ENCODE results near the gene STX1A.

The STX1A gene

DNA sequence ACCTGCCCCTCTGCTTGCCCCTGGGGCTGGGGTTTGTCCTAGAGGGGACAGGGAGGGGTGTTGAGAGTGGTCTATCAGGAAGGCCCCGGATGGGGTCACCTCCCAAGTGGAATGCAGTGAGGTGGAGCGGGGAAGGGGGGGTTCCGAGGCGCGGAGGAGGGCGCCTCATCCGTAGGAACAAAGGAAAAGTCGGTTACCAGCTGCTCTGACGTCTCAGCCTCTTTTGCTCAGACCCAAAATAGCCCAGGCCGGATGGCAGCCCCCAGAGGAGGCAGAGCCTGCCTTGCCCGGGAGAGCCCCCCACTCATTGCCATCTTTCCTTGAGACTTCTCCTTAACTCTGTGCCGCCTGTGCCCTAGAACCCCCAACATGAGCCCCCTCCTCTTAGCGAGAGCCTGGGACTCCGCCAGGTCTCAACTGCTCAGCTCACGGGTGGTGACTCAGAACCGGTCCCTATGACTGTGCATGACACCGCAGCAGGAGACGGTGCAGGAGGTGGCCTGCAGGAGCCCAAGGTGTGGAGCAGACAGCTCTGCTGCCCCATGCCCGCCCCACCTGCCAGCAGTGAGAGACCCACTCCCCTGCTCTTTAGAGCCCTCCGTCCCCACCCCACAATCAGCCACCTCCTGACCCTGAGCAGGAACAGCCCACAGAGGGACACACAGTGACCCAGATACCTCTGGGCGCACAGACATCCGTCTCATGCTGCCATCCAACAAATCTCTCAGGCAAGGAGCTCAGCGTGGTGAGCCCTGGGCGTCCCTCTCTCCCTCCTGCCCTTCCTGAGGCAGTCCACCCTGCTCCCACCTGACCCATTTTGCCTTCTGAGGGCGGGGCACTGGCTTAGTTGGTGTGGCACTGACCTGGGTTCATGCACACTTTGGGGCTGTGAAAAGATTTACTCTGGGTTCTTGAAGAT, 13.1 kb downstream of the STX1A start:
- DNase-seq = peak; percentile 51

DNA sequence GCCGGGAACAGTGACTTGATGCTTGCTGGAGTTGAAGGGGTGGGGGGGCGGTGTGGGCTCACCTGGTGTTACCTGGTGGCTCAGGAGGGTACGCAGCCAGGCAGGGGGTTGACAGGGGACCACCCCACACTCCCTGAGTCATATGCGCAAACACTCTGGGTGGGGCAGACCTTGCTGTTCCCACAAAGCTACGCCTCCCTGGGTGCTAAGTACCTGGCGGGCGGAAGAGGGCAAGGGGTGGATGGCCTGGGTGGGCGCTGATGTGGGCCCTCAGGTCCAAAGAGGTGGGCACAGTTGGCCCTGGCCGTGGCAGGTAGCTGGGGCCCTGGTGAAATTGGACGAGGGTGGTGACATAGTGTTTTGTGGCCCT, 13.9 kb downstream of the STX1A start:
- DNase-seq = no peak

DNA sequence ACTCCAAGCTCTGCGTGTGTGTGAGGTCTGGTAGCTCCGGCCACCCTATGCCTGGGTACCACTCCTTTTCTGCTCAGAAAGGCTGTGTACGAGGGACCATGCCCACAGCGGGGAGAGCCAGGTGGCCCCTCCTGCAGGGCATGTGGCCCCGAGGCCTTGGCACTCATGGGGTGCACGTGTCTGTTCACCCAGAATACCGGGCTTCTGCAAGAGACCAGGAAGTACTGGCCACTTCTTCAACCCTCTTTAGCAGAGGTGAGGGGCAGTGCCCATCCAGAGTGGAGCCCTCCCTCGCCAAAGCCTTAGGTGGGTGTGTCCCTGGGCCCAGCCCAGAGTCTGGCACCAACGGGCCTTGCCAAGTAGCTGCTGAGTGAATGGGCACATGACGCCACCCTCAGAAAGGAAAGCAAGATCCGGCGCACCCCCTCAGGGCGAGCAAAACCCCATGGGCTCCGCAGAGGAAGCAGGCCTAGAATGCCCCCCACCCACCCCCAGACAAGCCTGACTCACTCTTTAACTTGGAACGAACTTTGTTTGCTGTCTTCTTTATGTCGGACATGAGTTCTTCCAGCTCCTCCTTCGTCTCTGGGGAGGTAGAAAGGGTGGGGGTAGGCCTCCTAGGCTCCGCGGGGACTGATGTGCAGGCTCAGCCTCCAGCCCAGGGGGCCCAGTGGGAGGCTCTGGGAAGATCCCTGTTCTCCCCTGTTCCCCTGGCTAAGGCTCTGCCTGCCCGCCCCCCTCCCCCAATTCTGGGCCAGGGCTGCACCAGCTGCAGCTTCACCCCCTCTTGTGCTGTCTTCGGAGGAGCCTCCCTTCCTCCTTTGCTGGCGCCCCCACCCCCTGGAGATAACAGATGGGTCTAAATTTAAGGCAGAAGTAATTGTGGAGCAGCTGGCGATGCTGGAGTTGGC, 14.6 kb downstream of the STX1A start:
- DNase-seq = no peak

DNA sequence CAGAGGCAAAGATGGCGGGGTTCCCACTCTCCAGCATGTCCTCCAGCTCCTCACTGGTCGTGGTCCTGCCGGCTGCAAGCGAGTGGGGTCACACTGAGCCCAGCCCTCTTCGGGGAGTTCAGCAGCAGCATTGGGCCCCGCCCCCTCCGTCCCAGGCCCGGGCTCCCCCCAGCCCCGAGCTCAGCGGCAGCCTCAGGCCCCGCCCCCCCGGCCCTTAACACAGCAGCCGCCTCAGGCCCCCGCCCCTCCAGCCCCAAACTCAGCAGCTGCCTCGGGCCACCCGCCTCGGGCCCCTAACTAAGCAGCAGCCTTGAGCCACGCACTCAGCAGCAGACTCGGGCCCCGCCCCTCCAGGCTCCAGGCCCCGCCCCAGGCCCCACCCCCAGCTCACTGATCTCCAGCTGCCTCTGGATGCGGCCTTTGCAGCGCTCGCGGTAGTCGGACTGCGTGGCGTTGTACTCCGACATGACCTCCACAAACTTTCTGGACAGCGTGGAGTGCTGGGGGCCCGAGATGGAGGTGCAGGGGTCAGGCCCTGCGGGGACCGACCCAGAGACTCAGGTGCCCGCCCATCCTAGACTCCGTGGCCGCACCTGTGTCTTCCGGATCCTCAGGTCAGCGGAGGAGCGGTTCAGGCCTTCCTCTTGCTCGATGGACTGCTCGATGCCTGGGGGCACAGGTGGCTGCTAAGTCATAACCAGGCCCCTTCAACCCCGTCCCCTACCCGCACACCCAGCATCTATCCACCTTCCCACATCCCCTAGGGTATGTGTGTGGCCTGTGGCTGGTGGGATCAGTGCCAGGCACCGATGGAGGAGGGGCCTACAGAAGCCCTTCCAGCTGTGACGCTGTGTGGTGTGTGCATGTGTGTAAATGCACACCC, 15.5 kb downstream of the STX1A start:
- DNase-seq = peak; percentile 38

DNA sequence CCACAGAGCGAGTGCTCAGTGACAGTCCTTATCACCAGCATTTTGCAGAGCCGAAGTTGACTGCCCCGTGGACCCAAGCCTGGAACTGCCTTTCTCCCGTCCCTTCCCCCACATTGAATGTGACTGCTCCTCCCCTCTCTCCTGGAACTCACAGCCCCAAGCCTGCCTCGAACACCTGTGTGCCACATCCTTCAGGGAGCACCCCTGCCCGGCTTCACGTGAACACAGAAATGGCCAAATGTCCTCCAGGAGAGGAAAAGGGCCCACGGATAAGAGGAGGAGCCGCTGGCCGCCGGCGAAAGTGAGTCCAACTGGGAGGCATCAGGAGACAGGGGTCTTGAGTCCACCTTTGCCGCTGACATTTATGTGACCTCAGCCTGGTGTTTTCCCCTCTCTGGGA, 16.2 kb downstream of the STX1A start:
- DNase-seq = no peak

DNA sequence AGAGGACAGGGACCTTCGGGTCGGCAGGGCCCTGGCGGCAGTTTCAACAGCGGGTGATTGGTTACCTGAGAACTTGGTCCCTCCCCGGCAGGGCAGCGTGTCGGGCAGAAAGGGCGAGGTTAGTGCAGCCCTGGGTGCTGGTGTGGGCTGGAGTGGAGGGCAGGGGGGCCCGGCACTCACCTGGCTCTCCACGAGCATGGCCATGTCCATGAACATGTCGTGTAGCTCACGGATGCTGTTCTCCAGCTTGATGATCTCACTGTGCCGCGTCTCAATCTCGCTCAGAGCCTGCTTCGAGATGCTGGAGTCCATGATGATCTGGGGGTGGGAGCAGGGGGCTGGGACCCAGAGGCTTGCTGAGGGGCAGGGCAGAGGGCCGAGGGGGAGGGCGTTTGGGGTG, 16.8 kb downstream of the STX1A start:
- DNase-seq = no peak

DNA sequence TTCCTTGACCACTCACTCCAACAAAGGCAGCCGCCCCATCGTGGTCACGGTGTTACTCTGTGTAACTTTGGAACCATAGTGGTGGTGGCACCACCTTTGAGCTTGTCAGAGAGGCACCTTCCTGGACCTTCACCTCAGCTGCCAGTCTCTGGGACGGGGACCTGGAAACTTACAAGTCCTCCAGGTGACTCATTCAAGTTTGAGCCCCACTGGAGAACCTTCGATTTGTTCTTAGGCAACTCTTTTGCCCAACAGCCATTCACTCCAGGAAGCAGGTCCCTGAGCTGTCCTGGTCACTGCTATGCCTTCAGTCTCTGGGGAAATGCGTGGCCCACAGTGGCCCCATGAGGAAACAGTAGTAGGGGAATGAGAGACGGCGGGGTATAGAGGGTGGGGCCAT, 17.2 kb downstream of the STX1A start:
- no peak for DNase-seq

DNA sequence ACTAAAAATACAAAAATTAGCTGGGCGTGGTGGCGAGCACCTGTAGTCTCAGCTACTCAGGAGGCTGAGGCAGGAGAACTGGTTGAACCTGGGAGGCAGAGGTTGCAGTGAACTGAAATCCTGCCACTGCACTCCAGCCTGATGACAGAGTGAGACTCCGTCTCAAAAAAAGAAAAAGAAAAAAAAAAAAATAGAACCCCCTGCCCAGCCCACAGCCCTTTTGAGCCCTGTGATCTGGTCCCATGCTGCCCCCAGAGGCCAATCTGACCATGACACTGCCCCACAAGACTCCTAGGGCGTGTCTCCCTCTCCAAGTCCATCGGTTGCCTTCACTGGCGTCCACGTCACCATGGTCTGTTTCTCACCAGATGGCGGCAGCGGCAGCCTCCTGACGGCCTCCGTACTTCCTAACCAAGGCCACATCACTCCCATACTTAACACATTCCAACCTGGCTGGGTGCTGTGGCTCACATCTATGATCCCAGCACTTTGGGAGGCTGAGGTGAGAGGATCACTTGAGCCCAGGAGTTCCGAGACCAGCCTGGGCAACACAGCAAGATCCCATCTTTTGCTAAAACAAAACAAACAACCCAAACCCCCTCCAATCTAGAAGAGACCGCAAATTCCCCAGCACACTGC, 18.0 kb downstream of the STX1A start:
- peak; percentile 36 for DNase-seq

DNA sequence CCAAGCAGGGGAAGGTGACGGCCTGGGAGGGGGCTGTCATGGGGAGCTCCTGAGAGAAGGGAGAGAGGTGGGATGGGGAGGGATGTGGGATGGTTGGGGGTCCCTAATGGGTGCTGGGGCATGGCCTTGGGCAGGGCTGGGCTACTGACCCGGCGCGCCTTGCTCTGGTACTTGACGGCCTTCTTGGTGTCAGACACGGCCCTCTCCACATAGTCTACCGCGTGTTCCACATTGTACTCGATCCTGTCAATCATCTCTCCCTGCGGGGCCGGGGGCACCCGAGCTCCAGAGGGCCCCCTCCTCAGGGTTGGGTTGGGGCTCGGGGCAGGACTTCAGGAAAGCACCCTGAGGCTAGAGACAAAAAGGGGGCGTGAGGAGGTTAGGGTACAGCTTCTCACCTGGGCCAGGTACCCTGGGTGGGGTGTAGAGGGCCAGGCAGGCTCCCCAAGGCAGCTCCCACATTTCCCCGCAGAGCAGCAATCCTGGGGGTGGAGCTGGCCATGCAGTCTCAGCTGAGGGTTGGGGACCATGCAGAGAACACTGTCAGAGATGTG, 18.8 kb downstream of the STX1A start:
- DNase-seq = no peak

DNA sequence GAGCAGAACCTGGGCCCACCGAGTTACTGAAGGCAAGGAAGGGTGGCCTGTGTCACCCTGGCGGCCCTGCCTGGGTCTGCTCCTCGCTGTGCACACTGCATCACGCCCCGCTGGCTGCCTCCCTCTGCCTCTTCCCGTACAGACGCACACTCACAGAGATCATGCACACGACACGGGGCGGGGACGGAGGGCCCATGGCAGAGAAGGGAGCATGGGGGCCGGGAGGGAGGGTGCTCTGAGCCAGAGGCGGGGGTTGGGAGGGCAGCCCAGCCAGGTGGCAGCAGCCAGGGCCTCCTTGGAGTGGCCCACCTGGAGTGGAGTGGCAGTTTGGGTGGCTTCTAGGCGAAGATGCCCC, 19.4 kb downstream of the STX1A start:
- no peak for DNase-seq

DNA sequence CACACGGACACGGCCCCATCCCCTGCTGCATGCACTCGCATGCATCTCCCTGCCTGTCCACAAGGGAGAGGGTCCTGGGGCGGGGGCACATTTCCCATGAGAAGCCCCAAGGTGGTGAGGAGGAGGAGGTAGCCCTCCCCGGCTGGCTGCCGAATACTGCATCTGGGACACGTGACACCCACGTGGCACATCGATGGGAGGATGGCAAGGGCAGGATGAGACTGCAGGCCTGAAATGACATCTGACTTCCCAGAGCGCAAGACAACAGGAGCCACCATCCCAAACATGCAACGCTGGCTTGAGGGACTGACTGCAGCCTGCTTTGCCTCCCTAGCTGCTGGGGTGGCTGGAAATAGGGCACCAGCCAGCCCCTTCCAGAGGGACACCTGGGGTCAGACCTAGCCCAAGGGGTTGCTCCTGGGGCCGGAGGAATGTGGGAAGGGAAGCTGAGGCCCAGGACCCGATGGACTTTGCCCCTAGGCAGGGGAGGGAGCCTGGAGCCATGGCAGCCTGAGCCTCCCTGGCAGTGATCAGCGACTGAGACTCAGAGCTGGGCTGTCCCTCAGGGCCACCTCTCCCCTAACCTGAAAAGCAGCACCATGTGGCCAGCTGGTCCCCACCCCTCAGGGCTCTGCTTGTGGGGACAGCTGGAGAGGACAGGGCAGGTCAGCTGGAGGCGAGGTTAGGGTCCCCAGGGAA, 19.9 kb downstream of the STX1A start:
- no peak for DNase-seq

DNA sequence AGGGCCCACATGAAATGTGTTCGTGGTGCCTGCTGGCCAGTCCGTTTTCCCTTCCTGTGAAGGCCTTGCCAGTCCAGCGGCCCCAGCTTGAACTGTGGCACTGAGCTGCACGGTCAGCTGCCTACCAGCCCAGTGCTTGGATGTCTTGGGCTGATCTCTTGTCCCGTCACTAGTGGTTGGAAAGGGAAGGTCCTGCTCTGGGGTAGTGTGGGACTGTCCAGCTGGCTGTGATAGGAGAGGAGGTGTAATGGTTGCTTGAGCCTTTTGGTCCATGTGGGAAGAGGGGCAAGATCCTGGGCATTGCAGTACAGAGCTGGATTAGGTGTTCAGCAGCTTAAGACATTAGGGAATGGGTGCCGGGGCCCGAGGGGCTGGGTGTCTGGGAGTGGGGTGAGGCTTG, 21.1 kb downstream of the STX1A start:
- no peak for DNase-seq

DNA sequence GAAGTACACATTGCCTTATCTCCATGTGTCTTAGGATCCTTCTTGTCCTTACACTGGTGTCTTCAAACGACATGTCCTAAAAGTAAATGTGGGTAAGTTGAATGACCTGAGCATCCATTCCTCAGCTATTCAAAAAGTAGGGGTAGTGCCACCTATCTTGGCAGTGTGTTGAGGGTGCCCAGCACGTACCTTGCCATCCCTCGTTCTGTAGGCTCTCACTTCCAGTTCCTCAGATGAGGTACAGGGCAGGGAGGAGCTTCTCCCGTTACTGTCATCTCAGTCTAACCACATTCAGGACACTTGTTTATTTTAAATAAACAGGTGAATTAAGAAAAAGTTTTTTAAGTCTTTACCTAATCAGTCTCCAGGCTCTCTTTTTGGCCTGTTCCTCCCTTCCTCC, 23.1 kb downstream of the STX1A start:
- DNase-seq = no peak

DNA sequence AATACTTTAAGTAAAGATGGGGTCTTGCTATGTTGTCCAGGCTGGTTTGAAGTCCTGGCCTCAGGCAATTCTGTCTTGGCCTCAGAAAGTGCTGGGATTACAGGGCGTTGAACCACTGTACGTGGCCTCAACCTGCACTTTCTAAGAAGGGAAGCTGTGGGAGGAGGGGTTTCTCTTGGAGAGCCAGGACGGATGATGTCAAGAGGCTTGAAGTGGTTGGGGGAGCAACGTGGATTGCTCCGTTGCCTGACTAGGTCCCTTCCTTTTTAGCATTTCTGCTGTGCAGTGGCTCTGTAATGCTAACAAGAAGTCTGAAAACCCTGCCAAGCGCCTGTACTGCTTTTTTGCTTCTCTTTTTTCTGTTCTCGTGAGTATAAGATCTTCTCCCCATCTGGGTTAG, 28.8 kb downstream of the STX1A start:
- no peak for DNase-seq

DNA sequence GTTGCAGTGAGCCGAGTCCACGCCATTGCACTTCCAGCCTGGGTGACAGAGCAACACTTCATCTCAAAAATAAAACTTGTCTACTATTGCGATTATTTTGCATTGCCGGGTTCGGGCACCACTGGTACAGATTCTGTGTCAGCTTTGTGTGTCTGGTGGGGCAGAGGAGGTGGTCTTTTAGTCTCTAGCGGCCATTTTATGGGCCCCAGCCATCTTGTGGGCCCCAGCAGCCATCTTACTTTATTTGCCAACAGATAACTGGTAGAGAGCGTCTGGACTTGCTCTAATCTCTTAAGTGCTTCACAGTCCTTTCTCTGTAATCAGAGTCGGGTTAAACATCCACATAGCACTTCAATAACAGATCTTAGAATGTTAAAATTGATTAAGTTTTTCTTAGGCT, 31.2 kb downstream of the STX1A start:
- DNase-seq = no peak

DNA sequence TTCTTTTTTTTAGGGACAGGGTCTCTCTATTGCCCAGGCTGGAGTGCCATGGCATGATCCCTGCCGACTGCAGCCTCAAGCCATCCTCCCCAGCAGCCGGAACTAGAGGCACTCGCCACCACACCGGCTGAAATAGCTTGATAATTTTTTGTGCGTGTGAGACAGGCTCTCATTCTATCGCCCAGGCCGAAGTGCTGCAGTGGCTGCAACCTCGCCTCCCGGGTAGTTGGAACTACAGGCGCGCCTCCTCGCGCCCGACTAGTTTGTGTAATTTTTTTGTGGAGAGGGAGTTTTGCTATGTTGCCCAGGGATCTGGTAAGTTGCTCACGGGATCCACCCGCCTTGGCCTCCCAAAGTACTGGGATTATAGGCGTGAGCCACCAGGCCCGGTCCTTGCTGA, 34.2 kb downstream of the STX1A start:
- no peak for DNase-seq

DNA sequence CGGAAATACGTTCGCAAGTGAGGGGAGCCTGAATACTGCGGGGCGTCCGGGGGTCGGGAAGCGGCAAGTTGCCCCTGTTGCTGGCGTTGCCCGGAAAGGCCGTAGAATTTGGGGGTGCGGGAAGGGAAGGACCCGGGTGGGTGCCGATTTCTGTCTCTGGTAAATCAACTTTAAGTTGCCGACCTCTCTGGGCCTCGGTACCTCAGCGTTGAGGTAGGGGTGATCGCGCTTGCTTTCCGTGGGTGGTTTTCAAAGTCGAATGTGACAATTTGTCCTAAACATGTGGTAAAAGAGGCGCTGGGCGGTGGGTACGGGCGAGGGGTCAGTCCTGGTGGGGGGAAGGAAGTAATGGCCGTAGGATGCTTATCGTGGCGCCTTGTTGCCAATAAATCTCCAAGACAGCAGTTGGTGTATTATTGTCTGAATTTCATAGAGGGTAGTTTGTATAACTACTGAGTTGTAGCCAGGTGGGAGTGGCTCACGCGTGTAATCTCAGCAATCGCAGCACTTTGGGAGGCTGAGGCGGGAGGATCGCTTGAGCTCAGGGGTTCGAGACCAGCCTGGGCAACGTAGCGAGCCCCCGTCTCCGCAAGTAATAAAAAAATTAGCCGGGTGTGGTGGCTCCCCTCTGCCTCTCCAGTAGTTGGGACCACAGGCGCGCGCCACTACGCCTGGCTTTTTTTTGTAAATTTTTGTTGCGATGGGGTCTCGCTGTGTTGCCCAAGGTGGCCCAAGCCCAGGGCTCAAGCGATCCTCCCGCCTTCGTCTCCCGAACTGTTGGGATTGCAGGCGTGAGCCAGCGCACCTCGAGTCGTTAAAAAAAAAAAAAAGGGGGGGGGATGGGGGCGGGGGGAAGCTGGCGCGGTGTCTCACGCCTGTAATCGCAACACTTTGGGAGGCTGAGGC, 35.4 kb downstream of the STX1A start:
- DNase-seq = no peak

DNA sequence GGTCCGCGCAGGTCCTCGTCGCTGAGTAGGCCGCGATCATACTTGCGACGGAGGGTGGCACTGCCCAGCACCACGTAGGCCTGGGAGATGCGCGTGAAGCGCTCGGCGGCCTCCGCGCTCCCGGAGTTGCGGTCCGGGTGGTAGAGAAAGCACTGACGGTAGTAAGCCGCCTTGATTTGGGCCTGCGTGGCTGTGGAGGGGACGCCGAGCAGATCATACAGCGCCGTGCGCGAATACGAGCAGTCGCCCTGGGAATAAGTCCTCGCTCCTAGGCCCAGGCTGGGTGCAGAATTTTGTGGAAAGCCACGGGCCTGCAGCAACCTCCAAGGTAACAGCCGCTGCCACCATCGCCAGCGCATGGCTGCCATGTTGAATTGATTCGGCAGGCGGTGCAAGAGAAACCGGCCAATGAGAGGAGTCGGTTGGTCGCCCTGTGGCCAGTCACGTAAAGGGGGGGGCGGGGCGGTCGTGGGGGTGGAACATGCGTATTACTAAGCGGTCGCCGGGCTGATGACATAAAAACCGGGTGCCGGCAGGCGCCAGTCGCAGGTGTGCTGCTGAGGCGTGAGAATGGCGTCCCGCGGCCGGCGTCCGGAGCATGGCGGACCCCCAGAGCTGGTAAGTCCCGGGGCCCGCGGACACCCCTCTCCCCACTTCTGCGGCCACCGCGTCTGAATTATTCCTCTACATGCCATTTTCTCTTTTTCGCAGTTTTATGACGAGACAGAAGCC, 36.2 kb downstream of the STX1A start, which contains the start of the genes BUD23 and DNAJC30:
Gene BUD23, plus strand, starts transcription at position 542 of the 732 bp plus-strand sequence. Its CDS starts 29 bp downstream, at position 571.
Gene DNAJC30, minus strand, starts transcription at position 398 of the 732 bp plus-strand sequence. Its CDS starts 30 bp downstream, at position 368.
- peak; percentile 97 for DNase-seq

DNA sequence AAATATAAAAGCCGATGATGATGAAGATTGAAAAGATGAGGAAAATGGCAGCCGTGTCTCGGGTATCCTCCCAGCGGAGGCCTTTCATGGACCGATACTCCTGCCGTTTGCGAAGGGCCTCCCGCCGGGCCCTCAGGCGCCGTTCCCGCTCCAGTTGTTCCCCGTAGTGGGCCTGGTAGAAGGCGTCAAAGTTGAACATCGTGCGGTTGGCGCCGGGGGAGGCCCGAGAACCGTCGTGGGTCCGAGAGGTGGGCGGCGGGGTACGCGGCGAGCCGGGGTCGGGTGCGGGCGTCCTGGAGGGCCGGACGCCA, 36.8 kb downstream of the STX1A start:
- no peak for DNase-seq

DNA sequence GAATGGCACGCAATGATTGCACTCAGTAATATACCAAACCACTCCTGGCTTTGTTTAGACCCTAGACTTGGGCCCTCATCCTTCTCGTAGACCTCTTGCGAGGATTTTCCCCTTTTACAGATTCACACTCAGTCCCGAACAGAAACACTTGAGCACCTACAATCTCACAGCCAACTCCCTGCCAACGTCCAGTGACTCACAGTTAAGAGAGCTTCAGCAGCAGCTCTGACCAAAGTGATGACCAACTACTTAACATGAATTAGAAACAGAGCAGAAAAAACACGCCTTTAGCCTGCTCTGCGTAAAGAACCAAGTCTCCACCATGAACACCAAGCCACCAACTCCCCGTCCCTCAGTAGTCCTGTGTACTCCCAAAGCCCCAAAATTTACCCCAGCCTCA, 38.4 kb downstream of the STX1A start:
- no peak for DNase-seq
